HepG2 (cell line): Measurements from ENCODE around the gene SUZ12. TPM values are rescaled to one million over a fixed set of nuclear protein-coding genes. Genes with fewer than 3 reads are reported as not detected.
A peak's percentile ranks its signal among the peaks of the same experiment; 100 is the strongest.

ENCODE experiments used
- MAF1 ChIP-seq: sonication (generic); formaldehyde crosslinking; IDR thresholded peaks from 2 replicates; pipeline ENCODE4 v1.5.0; 2020; ENCODE audit warnings: missing genetic modification reagents, borderline replicate concordance
- PAF1 ChIP-seq: IDR thresholded peaks from 2 replicates; pipeline ENCODE4 v1.6.1; 2016; ENCODE audit warnings: missing genetic modification reagents, missing compliant biosample characterization
- POGK ChIP-seq: sonication (generic); formaldehyde crosslinking; conservative IDR thresholded peaks from 2 replicates; pipeline ENCODE4 v1.8.0; 2022; ENCODE audit warnings: mild to moderate bottlenecking, moderate library complexity, missing genetic modification reagents
- THAP9 ChIP-seq: sonication (generic); formaldehyde crosslinking; IDR thresholded peaks from 2 replicates; pipeline ENCODE4; 2020; ENCODE audit warnings: missing genetic modification reagents, mild to moderate bottlenecking, borderline replicate concordance
- ZFAT ChIP-seq: sonication (generic); formaldehyde crosslinking; conservative IDR thresholded peaks from 2 replicates; pipeline ENCODE4 v1.8.1; 2023; ENCODE audit warnings: missing genetic modification reagents, inconsistent platforms
- ZNF10 ChIP-seq: sonication (generic); formaldehyde crosslinking; IDR thresholded peaks from 2 replicates; pipeline ENCODE4 v1.4.0; 2020; ENCODE audit warnings: mild to moderate bottlenecking, low read depth, missing genetic modification reagents, borderline replicate concordance
- ZNF121 ChIP-seq: sonication (generic); formaldehyde crosslinking; IDR thresholded peaks from 2 replicates; pipeline ENCODE4 v1.5.0; 2020; ENCODE audit warnings: mild to moderate bottlenecking, missing genetic modification reagents
- ZNF558 ChIP-seq: sonication (generic); formaldehyde crosslinking; IDR thresholded peaks from 2 replicates; pipeline ENCODE4 v1.9.0; 2022; ENCODE audit warnings: mild to moderate bottlenecking, missing genetic modification reagents, borderline replicate concordance
- ZNF619 ChIP-seq: sonication (generic); formaldehyde crosslinking; IDR thresholded peaks from 2 replicates; pipeline ENCODE4 v1.4.0; 2020; ENCODE audit warnings: mild to moderate bottlenecking, missing genetic modification reagents
- ZNF687 ChIP-seq: sonication (generic); formaldehyde crosslinking; IDR thresholded peaks from 2 replicates; pipeline ENCODE4 v1.5.1; 2020; ENCODE audit warnings: mild to moderate bottlenecking, missing genetic modification reagents, moderate library complexity
- ZNF747 ChIP-seq: sonication (generic); formaldehyde crosslinking; IDR thresholded peaks from 2 replicates; pipeline ENCODE4 v1.8.1; 2023; ENCODE audit warnings: missing genetic modification reagents, mild to moderate bottlenecking, borderline replicate concordance
- ZNF768 ChIP-seq: sonication (generic); formaldehyde crosslinking; IDR thresholded peaks from 2 replicates; pipeline ENCODE4 v1.4.0; 2020; ENCODE audit warnings: missing genetic modification reagents
- ZNF790 ChIP-seq: sonication (generic); formaldehyde crosslinking; IDR thresholded peaks from 2 replicates; pipeline ENCODE4 v1.8.0; 2022; ENCODE audit warnings: missing genetic modification reagents, mild to moderate bottlenecking, borderline replicate concordance
- polyA plus RNA-seq, 8 experiments: library from polyadenylated mRNA; depleted of rRNA in 3 of 8; stranded (reverse) in 7 of 8; unstranded in 1 of 8; fragments of >200 nt; fragmentation: Illumina TruSeq in 4 of 8; extraction: Trizol in 4 of 8; gene quantifications; 2 replicates each; pipeline versions ENCODE4 v1.2.1 to v1.2.3, GENCODE V29; 2011 to 2016; ENCODE audit warnings: low read depth in 4 of 8, missing spikeins in 1 of 8, mixed read lengths in 1 of 8; ENCODE audit not compliant: insufficient read depth in 1 of 8
- total RNA-seq, 5 experiments: library from RNA; depleted of rRNA; stranded (reverse); fragments of >200 nt; fragmentation: Illumina TruSeq; extraction: Trizol; gene quantifications; 2 replicates each; pipeline ENCODE4 v1.2.3, GENCODE V29; 2016; ENCODE audit warnings: low read depth in 1 of 5
- TF ChIP-seq, protein P1 (sequence below): sonication (generic); formaldehyde crosslinking; IDR thresholded peaks from 2 replicates; pipeline ENCODE4 v1.9.0; 2021; ENCODE audit warnings: missing genetic modification reagents, borderline replicate concordance
- TF ChIP-seq, protein P2 (sequence below): IDR thresholded peaks from 2 replicates; pipeline ENCODE4 v1.6.1; 2016; ENCODE audit warnings: missing compliant biosample characterization, missing genetic modification reagents, borderline replicate concordance

Gene SUZ12
- total and polyA plus RNA-seq, 2 of the 13 experiments (the other 11 are each of a cell fraction or from before 2014, with no cell fraction given) = 11.7 to 15.6 TPM

- TF ChIP-seq ZNF790 (CRISPR knock-in tag) = 0 out of 2 replicates have a peak, but pooled peaks have one; percentile 53
- TF ChIP-seq ZNF558 (CRISPR knock-in tag) = no peak; the same call in 1 of the 2 replicates
- TF ChIP-seq MAF1 = no peak
- no peak for TF ChIP-seq THAP9 (CRISPR knock-in tag)
- no peak for TF ChIP-seq ZNF747 (CRISPR knock-in tag)
- TF ChIP-seq ZNF768 (CRISPR knock-in tag) = no peak
- TF ChIP-seq, protein P1, sequence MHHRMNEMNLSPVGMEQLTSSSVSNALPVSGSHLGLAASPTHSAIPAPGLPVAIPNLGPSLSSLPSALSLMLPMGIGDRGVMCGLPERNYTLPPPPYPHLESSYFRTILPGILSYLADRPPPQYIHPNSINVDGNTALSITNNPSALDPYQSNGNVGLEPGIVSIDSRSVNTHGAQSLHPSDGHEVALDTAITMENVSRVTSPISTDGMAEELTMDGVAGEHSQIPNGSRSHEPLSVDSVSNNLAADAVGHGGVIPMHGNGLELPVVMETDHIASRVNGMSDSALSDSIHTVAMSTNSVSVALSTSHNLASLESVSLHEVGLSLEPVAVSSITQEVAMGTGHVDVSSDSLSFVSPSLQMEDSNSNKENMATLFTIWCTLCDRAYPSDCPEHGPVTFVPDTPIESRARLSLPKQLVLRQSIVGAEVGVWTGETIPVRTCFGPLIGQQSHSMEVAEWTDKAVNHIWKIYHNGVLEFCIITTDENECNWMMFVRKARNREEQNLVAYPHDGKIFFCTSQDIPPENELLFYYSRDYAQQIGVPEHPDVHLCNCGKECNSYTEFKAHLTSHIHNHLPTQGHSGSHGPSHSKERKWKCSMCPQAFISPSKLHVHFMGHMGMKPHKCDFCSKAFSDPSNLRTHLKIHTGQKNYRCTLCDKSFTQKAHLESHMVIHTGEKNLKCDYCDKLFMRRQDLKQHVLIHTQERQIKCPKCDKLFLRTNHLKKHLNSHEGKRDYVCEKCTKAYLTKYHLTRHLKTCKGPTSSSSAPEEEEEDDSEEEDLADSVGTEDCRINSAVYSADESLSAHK = no peak
- TF ChIP-seq ZNF687 = peak; percentile 83
- TF ChIP-seq ZFAT = no peak
- no peak for TF ChIP-seq PAF1 (CRISPR knock-in tag)
- TF ChIP-seq, protein P2, sequence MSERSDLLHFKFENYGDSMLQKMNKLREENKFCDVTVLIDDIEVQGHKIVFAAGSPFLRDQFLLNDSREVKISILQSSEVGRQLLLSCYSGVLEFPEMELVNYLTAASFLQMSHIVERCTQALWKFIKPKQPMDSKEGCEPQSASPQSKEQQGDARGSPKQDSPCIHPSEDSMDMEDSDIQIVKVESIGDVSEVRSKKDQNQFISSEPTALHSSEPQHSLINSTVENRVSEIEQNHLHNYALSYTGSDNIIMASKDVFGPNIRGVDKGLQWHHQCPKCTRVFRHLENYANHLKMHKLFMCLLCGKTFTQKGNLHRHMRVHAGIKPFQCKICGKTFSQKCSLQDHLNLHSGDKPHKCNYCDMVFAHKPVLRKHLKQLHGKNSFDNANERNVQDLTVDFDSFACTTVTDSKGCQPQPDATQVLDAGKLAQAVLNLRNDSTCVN (CRISPR knock-in tag) = no peak
- no peak for TF ChIP-seq ZNF10 (CRISPR knock-in tag)
- no peak for TF ChIP-seq POGK (CRISPR knock-in tag)
- TF ChIP-seq ZNF121 (CRISPR knock-in tag) = no peak
- no peak for TF ChIP-seq ZNF619
Measured at GRCh38 chr17:32006957-32007462, 70.2 kb downstream of the SUZ12 start, which contains the start of gene LRRC37B (continued).
